NCI-H146 treated with DMSO at 0.1 percent for 48 hours (cell line): ENCODE data around the gene CCDC83.
"Not testable (repeated sequence)": the region's sequence is repeated elsewhere in the genome, so short reads cannot be mapped to it uniquely, and the experiment has no call there.

ENCODE experiments used
- DNase-seq: peaks from one replicate; lab custom pipeline; 2025; ENCODE audit not compliant: unreplicated experiment; lab: John Stamatoyannopoulos, UW

The CCDC83 gene

GRCh38 chr11:85835263-85835662, 19.9 kb upstream of the CCDC83 start:
- DNase-seq: no peak

GRCh38 chr11:85835729-85836128, 19.5 kb upstream of the CCDC83 start:
- DNase-seq: no peak

GRCh38 chr11:85840932-85841331, 14.3 kb upstream of the CCDC83 start:
- DNase-seq: not testable (repeated sequence)

GRCh38 chr11:85843929-85844328, 11.3 kb upstream of the CCDC83 start:
- DNase-seq: no peak

- DNase-seq: no peak
These were observed 10.6 kb upstream of the CCDC83 start for GRCh38 chr11:85844439-85845123.

DNA sequence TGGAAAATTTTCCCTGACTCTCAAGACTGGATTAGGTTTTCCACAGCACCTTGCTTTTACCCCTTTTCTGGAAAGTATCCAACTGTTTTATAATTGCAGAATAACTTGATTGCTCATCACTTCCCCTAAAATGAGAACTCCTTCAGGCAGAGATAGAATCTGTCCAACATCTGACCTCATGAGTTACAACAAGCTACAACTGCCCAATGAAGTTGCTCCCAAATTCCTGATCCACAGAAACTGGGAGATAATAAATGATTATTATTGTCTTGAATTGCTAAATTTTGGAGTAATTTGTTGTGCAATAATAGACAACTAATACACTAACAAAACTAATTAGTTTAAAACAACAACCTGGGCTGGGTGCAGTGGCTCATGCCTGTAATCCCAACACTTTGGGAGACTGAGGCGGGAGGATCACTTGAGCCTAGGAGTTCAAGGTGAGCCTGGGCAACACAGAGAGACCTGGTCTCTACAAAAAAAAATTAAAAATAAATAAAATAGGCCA, 10.0 kb upstream of the CCDC83 start:
- DNase-seq: no peak

GRCh38 chr11:85847436-85847835, 7.7 kb upstream of the CCDC83 start:
- no peak for DNase-seq

DNA sequence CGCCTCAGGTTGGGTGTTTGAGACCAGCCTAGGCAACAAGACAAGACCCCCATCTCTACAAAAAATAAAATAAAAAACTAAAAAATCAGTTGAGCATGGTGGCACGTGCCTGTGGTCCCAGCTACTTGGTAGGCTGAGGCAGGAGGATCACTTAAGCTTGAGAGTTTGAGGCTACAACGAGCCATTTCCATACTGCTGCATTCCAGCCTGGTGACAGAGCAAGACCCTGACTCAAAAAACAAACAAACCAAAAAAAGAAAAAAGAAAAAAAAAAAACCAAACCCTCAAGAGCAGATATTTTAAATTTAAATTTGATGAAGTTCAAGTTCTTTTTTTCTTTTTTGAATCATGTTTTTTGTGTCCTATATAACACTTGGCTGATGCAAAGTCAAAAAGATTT, 7.2 kb upstream of the CCDC83 start:
- DNase-seq: no peak

- DNase-seq: no peak
These were observed 6.6 kb upstream of the CCDC83 start for GRCh38 chr11:85848556-85848955.

DNA sequence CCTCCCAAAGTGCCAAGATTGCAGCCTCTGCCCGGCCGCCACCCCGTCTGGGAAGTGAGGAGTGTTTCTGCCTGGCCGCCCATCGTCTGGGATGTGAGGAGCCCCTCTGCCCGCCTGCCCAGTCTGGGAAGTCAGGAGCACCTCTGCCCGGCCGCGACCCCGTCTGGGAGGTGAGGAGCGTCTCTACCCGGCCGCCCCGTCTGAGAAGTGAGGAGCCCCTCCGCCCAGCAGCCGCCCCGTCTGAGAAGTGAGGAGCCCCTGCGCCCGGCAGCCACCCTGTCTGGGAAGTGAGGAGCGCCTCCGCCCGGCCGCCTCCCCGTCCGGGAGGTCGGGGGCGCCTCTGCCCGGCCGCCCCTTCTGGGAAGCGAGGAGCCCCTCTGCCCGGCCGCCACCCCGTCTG, 2.4 kb upstream of the CCDC83 start:
- not testable (repeated sequence) for DNase-seq

GRCh38 chr11:85853541-85853940, 1.6 kb upstream of the CCDC83 start:
- DNase-seq: not testable (repeated sequence)

DNA sequence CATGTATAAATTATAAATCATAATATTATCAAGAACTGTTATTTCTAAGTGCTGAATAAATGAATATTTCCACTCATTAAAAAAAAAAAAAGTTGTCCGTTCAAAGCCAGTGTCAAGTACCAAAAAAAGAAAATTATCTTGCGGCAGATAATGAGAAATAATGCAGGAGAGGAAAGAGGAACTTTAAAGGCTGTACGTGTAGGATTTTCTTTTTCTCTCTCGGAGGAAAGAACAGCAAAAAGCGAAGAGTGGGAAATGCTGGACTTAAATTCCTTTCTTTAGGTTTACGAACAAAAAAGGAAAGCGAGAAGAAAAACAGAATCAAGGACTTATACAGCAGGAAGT, 999 bp upstream of the CCDC83 start:
- DNase-seq: no peak

GRCh38 chr11:85854557-85855340, 434 bp upstream of the CCDC83 start:
- peak; percentile 73 for DNase-seq

DNA sequence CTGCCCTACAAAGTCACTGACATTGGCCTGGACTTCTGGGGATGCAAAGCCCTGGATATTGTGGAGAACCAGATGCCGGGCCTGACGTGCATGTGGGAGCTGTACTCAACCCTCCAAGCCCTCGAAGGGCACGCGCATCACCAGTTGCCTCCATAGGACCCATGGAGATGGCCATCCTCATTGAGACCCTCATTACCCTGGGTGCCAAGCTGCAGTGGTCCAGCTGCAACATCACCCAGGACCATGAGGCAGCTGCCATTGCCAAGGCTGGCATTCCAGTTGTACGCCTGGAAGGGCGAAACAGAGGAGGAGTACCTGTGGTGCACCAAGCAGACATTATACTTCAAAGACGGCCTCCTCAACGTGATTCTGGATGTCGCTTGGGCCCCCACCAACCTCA, 1.9 kb downstream of the CCDC83 start:
- DNase-seq: no peak

GRCh38 chr11:85859541-85859940, 4.4 kb downstream of the CCDC83 start:
- DNase-seq: not testable (repeated sequence)

- DNase-seq: no peak
These were observed 8.7 kb downstream of the CCDC83 start for GRCh38 chr11:85863855-85864254.

- no peak for DNase-seq
These were observed 11.1 kb downstream of the CCDC83 start for GRCh38 chr11:85866137-85866827.

DNA sequence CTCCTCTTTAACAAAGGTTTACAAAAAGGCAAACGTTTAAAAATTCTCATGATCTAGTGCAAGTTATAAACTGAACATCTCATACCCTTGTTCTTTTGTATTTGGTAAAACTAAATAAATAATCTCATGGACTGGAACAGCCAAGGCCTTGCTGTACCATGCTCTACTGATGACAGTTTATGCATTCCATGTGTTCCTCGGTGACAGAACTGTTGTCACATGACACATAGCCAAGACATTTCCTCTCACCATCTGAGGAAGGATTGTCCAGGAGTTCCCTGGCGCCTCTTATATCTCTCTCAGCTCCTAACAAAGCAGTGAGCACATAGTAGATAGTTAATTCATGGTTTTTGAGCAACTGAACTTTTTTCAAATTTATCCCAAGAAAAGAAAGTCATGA, 12.6 kb downstream of the CCDC83 start:
- DNase-seq: no peak

DNA sequence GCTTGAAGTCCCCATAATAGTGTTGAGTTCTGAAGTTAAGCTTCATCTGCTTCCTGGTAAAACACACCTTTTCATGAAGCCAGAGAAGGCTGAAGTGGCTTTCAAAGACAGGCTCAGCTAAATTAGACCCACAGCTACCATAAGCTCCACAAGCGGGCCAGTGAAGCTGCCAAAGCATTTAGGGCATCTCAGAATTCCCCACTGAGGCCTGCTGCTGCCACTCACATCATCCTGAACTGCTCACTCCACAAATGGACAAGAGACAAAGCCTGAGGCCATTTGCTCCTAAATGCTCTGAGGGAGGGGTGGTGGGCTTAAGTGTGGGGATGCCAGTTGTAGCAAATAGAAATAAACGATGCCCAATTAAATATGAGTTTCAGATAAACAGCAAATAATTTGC, 14.6 kb downstream of the CCDC83 start:
- DNase-seq: no peak

GRCh38 chr11:85874265-85874664, 19.1 kb downstream of the CCDC83 start:
- DNase-seq: no peak

GRCh38 chr11:85875505-85875904, 20.3 kb downstream of the CCDC83 start:
- DNase-seq: no peak

GRCh38 chr11:85884581-85885021, 29.4 kb downstream of the CCDC83 start:
- DNase-seq: no peak
